GM20000 (cell line): ENCODE results near the gene RBP5.

Experiments used
- DNase-seq: peaks from one replicate; pipeline ENCODE4 v3.0.0; 2012; ENCODE audit warnings: low spot score
- TF ChIP-seq, protein P1 (sequence below): IDR thresholded peaks from 2 replicates; pipeline ENCODE4 v1.5.1; 2012; ENCODE audit warnings: mild to moderate bottlenecking, control low read depth; ENCODE audit errors: extremely low read depth, missing control alignments

The RBP5 gene

GRCh38 chr12:7155471-7156034 is 26.9 kb upstream of the RBP5 start:
- TF ChIP-seq, protein P1, sequence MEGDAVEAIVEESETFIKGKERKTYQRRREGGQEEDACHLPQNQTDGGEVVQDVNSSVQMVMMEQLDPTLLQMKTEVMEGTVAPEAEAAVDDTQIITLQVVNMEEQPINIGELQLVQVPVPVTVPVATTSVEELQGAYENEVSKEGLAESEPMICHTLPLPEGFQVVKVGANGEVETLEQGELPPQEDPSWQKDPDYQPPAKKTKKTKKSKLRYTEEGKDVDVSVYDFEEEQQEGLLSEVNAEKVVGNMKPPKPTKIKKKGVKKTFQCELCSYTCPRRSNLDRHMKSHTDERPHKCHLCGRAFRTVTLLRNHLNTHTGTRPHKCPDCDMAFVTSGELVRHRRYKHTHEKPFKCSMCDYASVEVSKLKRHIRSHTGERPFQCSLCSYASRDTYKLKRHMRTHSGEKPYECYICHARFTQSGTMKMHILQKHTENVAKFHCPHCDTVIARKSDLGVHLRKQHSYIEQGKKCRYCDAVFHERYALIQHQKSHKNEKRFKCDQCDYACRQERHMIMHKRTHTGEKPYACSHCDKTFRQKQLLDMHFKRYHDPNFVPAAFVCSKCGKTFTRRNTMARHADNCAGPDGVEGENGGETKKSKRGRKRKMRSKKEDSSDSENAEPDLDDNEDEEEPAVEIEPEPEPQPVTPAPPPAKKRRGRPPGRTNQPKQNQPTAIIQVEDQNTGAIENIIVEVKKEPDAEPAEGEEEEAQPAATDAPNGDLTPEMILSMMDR, result no peak

DNA sequence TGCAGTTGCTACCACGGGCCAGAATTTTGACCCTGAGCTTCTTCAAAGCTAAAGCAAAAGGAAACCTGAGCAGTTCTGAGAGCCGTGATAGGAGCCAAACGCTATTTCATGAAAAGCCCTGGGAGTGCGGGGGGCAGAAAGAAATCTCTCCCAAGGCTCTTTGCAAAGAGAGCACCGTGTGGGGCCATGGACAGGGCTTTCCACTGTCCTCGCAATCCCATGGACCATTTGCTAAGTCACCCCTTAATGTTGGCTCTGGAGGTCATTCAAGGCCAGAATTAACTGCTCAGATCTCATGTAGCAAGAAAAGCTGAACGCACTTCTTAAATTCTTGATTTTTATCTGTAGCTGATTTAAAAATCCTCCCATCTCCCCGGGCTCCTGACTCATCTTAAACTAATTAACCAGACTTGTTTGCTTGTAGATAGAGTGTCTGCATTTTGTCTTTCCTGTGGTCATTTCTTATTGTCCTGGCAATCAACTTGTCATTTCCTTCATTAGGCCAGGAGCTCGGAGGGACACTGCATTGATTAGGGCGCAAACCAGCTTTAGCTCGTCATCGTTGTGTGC is 26.3 kb upstream of the RBP5 start:
- TF ChIP-seq, protein P1, result no peak
- DNase-seq, result no peak

More at GRCh38 chr12:7155471-7156034, 26.9 kb upstream of the RBP5 start:
- DNase-seq, result no peak

- no peak for DNase-seq
- TF ChIP-seq, protein P1, result no peak
Measured at GRCh38 chr12:7154042-7154441, 25.4 kb upstream of the RBP5 start.

DNA sequence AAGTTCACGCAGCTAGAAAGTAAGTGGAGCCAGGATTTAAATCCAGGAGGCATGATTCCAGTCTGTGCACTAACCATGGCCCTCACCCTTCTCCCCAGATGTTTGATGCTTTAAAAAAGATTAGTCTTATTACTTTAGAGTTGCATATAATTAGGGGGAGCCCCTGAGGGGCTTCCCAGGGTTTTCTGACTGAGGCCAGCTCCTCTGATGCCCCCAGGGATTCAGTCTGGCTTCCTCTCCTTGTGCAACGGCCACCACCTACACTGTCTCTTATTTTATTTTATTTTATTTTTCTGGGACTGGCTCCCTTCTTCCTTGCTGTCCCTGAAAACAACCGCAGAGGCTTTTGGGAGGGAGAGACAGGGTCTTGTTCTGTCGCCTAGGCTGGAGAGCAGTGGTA is 24.1 kb upstream of the RBP5 start:
- DNase-seq, result no peak
- TF ChIP-seq, protein P1, result no peak

GRCh38 chr12:7151532-7151931 is 22.8 kb upstream of the RBP5 start:
- no peak for DNase-seq
- TF ChIP-seq, protein P1, result no peak

GRCh38 chr12:7150841-7151240 is 22.2 kb upstream of the RBP5 start:
- DNase-seq, result no peak
- TF ChIP-seq, protein P1, result no peak

GRCh38 chr12:7150356-7150755 is 21.7 kb upstream of the RBP5 start:
- TF ChIP-seq, protein P1, result no peak
- no peak for DNase-seq
